ENCODE results near the gene GABRG3.

Gene GABRG3

GRCh38 chr15:26929588-26929987, 41.4 kb upstream of the GABRG3 start:
- no peak for TF ChIP-seq CTCF (conservative IDR thresholded peaks at IDR 0.05; ENCODE audit: low read depth, low read length)
- no peak overlapping the region for H2AFZ ChIP-seq (ENCODE audit: low read depth)
- H3K4me2 ChIP-seq = no peak overlapping the region
- no peaks in the 10 kb centered on the region for H3K79me2 ChIP-seq (ENCODE audit: insufficient read depth, low read depth)
- no peaks in the 10 kb centered on the region for H3K27me3 ChIP-seq (ENCODE audit: insufficient read depth, low read depth)
- no peaks in the 10 kb centered on the region for H4K20me1 ChIP-seq (ENCODE audit: insufficient read depth)
- H3K9ac ChIP-seq = no peak overlapping the region
- H3K27ac ChIP-seq = no peak overlapping the region
- no peaks in the 10 kb centered on the region for H3K36me3 ChIP-seq (ENCODE audit: insufficient read depth)
- no peaks in the 10 kb centered on the region for H3K4me1 ChIP-seq (ENCODE audit: low read depth, poor library complexity, severe bottlenecking)
- no peak overlapping the region for H3K4me3 ChIP-seq (IDR thresholded peaks at IDR 0.05; ENCODE audit: insufficient read depth, low read depth, low read length)

- Histone ChIP-seq H3K4me1 (ENCODE audit: low read depth, poor library complexity, severe bottlenecking) (no peaks in the 10 kb centered on the region), H3K36me3 (ENCODE audit: insufficient read depth) (no peaks in the 10 kb centered on the region), H3K9ac (no peak overlapping the region), H3K4me3 (IDR thresholded peaks at IDR 0.05; ENCODE audit: insufficient read depth, low read depth, low read length) (no peak overlapping the region), H3K27me3 (ENCODE audit: insufficient read depth, low read depth) (no peaks in the 10 kb centered on the region), H3K79me2 (ENCODE audit: insufficient read depth, low read depth) (no peaks in the 10 kb centered on the region), H2AFZ (ENCODE audit: low read depth) (no peak overlapping the region), H4K20me1 (ENCODE audit: insufficient read depth) (no peaks in the 10 kb centered on the region), H3K27ac (no peak overlapping the region), H3K4me2 (no peak overlapping the region)
- TF ChIP-seq CTCF (conservative IDR thresholded peaks at IDR 0.05; ENCODE audit: low read depth, low read length) = no peak
Observed at GRCh38 chr15:26934848-26935247, 36.1 kb upstream of the GABRG3 start.

GRCh38 chr15:26935322-26935721, 35.7 kb upstream of the GABRG3 start:
- Histone ChIP-seq H3K27ac (no peak overlapping the region), H3K4me2 (no peak overlapping the region), H3K9ac (no peak overlapping the region), H4K20me1 (ENCODE audit: insufficient read depth) (no peaks in the 10 kb centered on the region), H2AFZ (ENCODE audit: low read depth) (no peak overlapping the region), H3K4me3 (IDR thresholded peaks at IDR 0.05; ENCODE audit: insufficient read depth, low read depth, low read length) (no peak overlapping the region), H3K36me3 (ENCODE audit: insufficient read depth) (no peaks in the 10 kb centered on the region), H3K27me3 (ENCODE audit: insufficient read depth, low read depth) (no peaks in the 10 kb centered on the region), H3K79me2 (ENCODE audit: insufficient read depth, low read depth) (no peaks in the 10 kb centered on the region), H3K4me1 (ENCODE audit: low read depth, poor library complexity, severe bottlenecking) (no peaks in the 10 kb centered on the region)
- TF ChIP-seq CTCF (conservative IDR thresholded peaks at IDR 0.05; ENCODE audit: low read depth, low read length) = no peak

GRCh38 chr15:26936502-26936901, 34.5 kb upstream of the GABRG3 start:
- Histone ChIP-seq H3K27me3 (ENCODE audit: insufficient read depth, low read depth) (no peaks in the 10 kb centered on the region), H3K79me2 (ENCODE audit: insufficient read depth, low read depth) (no peaks in the 10 kb centered on the region), H3K4me2 (no peak overlapping the region), H3K36me3 (ENCODE audit: insufficient read depth) (no peaks in the 10 kb centered on the region), H3K9ac (no peak overlapping the region), H2AFZ (ENCODE audit: low read depth) (no peak overlapping the region), H4K20me1 (ENCODE audit: insufficient read depth) (no peaks in the 10 kb centered on the region), H3K4me3 (IDR thresholded peaks at IDR 0.05; ENCODE audit: insufficient read depth, low read depth, low read length) (no peak overlapping the region), H3K27ac (no peak overlapping the region), H3K4me1 (ENCODE audit: low read depth, poor library complexity, severe bottlenecking) (no peaks in the 10 kb centered on the region)
- TF ChIP-seq CTCF (conservative IDR thresholded peaks at IDR 0.05; ENCODE audit: low read depth, low read length) = no peak

GRCh38 chr15:26937134-26937533, 33.8 kb upstream of the GABRG3 start:
- no peaks in the 10 kb centered on the region for H4K20me1 ChIP-seq (ENCODE audit: insufficient read depth)
- H3K27ac ChIP-seq = no peak overlapping the region
- H3K27me3 ChIP-seq (ENCODE audit: insufficient read depth, low read depth) = no peaks in the 10 kb centered on the region
- H2AFZ ChIP-seq (ENCODE audit: low read depth) = no peak overlapping the region
- no peaks in the 10 kb centered on the region for H3K79me2 ChIP-seq (ENCODE audit: insufficient read depth, low read depth)
- no peaks in the 10 kb centered on the region for H3K4me1 ChIP-seq (ENCODE audit: low read depth, poor library complexity, severe bottlenecking)
- TF ChIP-seq CTCF (conservative IDR thresholded peaks at IDR 0.05; ENCODE audit: low read depth, low read length) = no peak
- H3K36me3 ChIP-seq (ENCODE audit: insufficient read depth) = no peaks in the 10 kb centered on the region
- H3K9ac ChIP-seq = no peak overlapping the region
- H3K4me2 ChIP-seq = no peak overlapping the region
- H3K4me3 ChIP-seq (IDR thresholded peaks at IDR 0.05; ENCODE audit: insufficient read depth, low read depth, low read length) = no peak overlapping the region

Data from KMS-11 (cell line).